Liver (tissue), 3 donors: ENCODE data around the gene KLF16.

ENCODE experiments used
- RAD21 ChIP-seq, 2 donors: IDR thresholded peaks; 2 replicates each; pipeline ENCODE4 v1.6.1; 2016; ENCODE audit warnings: antibody characterized with exemption in 2 of 2, mild to moderate bottlenecking in 2 of 2
- TF ChIP-seq, protein P1 (sequence below): fragments of 150-350 bp; IDR thresholded peaks from 2 replicates; pipeline ENCODE4 v1.5.1; 2017; ENCODE audit warnings: improper control_type of control experiment, low read depth, low read length; ENCODE audit not compliant: missing input control
- TF ChIP-seq, protein P2 (sequence below): IDR thresholded peaks from 2 replicates; pipeline ENCODE4 v1.6.1; 2016; ENCODE audit warnings: antibody characterized with exemption
- donor health status: healthy.
- donor health status: healthy.

- TF ChIP-seq, protein P1, sequence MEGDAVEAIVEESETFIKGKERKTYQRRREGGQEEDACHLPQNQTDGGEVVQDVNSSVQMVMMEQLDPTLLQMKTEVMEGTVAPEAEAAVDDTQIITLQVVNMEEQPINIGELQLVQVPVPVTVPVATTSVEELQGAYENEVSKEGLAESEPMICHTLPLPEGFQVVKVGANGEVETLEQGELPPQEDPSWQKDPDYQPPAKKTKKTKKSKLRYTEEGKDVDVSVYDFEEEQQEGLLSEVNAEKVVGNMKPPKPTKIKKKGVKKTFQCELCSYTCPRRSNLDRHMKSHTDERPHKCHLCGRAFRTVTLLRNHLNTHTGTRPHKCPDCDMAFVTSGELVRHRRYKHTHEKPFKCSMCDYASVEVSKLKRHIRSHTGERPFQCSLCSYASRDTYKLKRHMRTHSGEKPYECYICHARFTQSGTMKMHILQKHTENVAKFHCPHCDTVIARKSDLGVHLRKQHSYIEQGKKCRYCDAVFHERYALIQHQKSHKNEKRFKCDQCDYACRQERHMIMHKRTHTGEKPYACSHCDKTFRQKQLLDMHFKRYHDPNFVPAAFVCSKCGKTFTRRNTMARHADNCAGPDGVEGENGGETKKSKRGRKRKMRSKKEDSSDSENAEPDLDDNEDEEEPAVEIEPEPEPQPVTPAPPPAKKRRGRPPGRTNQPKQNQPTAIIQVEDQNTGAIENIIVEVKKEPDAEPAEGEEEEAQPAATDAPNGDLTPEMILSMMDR = no peak
- TF ChIP-seq, protein P2, sequence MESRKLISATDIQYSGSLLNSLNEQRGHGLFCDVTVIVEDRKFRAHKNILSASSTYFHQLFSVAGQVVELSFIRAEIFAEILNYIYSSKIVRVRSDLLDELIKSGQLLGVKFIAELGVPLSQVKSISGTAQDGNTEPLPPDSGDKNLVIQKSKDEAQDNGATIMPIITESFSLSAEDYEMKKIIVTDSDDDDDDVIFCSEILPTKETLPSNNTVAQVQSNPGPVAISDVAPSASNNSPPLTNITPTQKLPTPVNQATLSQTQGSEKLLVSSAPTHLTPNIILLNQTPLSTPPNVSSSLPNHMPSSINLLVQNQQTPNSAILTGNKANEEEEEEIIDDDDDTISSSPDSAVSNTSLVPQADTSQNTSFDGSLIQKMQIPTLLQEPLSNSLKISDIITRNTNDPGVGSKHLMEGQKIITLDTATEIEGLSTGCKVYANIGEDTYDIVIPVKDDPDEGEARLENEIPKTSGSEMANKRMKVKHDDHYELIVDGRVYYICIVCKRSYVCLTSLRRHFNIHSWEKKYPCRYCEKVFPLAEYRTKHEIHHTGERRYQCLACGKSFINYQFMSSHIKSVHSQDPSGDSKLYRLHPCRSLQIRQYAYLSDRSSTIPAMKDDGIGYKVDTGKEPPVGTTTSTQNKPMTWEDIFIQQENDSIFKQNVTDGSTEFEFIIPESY = no peak
- TF ChIP-seq RAD21 (IDR thresholded peaks at IDR 0.05) = no peak
These were observed 1.8 kb downstream of the KLF16 start for GRCh38 chr19:1861599-1862031.
